Measurements from ENCODE around the gene PLK2. TPM values are rescaled to one million over a fixed set of nuclear protein-coding genes. Genes with fewer than 3 reads are reported as not detected.

PLK2 gene
- total RNA-seq, 1 donor from 2014 or later, result 572 TPM

DNA sequence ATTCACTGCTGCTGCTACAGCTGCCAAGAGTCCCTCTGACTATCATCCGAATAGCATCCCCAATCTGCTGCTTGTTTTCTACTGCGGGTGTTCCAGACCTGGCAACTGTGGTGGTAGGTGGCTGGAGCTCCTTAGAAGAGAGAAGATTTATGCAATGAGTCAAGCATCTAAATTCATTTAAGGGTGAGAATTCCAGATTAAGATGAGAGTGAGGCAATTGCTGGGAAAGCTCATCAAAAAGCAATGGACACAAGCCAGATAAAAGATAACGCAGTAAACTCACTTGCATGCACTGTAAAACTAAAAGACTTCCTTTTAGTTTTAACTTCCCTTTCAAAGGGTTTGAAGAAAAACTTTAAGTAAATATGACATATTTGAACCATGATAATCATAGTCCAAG, 3.9 kb downstream of the PLK2 start:
- H3K27ac Mint-ChIP-seq (ENCODE audit: unreplicated experiment), result peak overlapping the region; percentile 82
- TF ChIP-seq, protein P1, sequence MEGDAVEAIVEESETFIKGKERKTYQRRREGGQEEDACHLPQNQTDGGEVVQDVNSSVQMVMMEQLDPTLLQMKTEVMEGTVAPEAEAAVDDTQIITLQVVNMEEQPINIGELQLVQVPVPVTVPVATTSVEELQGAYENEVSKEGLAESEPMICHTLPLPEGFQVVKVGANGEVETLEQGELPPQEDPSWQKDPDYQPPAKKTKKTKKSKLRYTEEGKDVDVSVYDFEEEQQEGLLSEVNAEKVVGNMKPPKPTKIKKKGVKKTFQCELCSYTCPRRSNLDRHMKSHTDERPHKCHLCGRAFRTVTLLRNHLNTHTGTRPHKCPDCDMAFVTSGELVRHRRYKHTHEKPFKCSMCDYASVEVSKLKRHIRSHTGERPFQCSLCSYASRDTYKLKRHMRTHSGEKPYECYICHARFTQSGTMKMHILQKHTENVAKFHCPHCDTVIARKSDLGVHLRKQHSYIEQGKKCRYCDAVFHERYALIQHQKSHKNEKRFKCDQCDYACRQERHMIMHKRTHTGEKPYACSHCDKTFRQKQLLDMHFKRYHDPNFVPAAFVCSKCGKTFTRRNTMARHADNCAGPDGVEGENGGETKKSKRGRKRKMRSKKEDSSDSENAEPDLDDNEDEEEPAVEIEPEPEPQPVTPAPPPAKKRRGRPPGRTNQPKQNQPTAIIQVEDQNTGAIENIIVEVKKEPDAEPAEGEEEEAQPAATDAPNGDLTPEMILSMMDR (IDR thresholded peaks at IDR 0.05; ENCODE audit: unreplicated experiment), result no peak
- peaks cover 53% of the 10 kb centered on the region for H3K4me1 Mint-ChIP-seq (ENCODE audit: unreplicated experiment)
- DNase-seq (ENCODE audit: low spot score), result no peak
- H3K9me3 Mint-ChIP-seq (ENCODE audit: unreplicated experiment), result no peaks in the 10 kb centered on the region
- H3K27me3 Mint-ChIP-seq (ENCODE audit: unreplicated experiment), result no peaks in the 10 kb centered on the region
- peak overlapping the region; percentile 100 for H3K4me3 Mint-ChIP-seq (ENCODE audit: unreplicated experiment)
- peaks cover 76% of the 10 kb centered on the region for H3K36me3 Mint-ChIP-seq (ENCODE audit: low read depth, unreplicated experiment)

DNA sequence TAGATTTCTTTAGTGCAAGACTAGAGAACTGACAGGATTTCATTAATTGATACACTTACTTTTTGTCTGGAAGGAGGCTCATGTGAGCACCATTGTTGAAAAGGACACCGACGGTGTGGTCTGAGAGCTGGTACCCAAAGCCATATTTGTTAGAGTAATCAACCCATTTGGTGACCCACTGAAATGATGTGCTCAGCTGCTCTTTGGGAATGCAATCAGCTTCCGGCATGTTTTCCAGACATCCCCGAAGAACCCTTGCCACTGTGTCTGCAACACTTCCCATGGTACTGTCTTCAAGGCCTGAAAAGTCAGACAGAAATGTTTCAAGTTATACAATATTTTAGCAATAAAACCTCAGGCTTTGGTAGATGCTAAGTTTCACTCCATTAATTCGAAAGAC, 4.4 kb downstream of the PLK2 start:
- H3K27ac Mint-ChIP-seq (ENCODE audit: unreplicated experiment), result peak overlapping the region; percentile 48
- H3K4me1 Mint-ChIP-seq (ENCODE audit: unreplicated experiment), result peaks cover 50% of the 10 kb centered on the region
- no peaks in the 10 kb centered on the region for H3K9me3 Mint-ChIP-seq (ENCODE audit: unreplicated experiment)
- no peak for DNase-seq (ENCODE audit: low spot score)
- no peaks in the 10 kb centered on the region for H3K27me3 Mint-ChIP-seq (ENCODE audit: unreplicated experiment)
- H3K36me3 Mint-ChIP-seq (ENCODE audit: low read depth, unreplicated experiment), result peaks cover 76% of the 10 kb centered on the region
- TF ChIP-seq, protein P1 (IDR thresholded peaks at IDR 0.05; ENCODE audit: unreplicated experiment), result no peak
- peak overlapping the region; percentile 100 for H3K4me3 Mint-ChIP-seq (ENCODE audit: unreplicated experiment)

DNA sequence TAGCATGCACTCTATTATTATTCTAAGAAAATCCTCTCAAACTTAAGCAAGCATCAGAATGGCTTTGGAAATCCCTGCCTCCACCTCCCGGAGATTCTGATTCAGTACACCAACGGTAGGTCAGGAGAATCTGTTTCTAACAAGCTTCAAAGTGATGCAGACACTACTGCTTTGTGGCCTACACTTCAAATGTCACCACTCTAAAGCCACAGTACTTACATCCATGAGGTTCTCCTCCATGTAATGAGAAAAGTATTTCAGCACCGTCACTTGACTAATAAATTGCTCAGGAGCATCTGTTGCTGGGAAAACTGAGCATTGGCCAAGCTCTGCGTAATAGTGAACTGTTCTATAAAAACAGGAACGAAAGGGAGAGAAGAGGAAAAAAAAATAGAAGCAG, 4.8 kb downstream of the PLK2 start:
- no peaks in the 10 kb centered on the region for H3K9me3 Mint-ChIP-seq (ENCODE audit: unreplicated experiment)
- H3K27me3 Mint-ChIP-seq (ENCODE audit: unreplicated experiment), result no peaks in the 10 kb centered on the region
- peaks cover 50% of the 10 kb centered on the region for H3K4me1 Mint-ChIP-seq (ENCODE audit: unreplicated experiment)
- TF ChIP-seq, protein P1 (IDR thresholded peaks at IDR 0.05; ENCODE audit: unreplicated experiment), result no peak
- H3K27ac Mint-ChIP-seq (ENCODE audit: unreplicated experiment), result peak overlapping the region; percentile 48
- peak overlapping the region; percentile 100 for H3K4me3 Mint-ChIP-seq (ENCODE audit: unreplicated experiment)
- peaks cover 76% of the 10 kb centered on the region for H3K36me3 Mint-ChIP-seq (ENCODE audit: low read depth, unreplicated experiment)
- no peak for DNase-seq (ENCODE audit: low spot score)

DNA sequence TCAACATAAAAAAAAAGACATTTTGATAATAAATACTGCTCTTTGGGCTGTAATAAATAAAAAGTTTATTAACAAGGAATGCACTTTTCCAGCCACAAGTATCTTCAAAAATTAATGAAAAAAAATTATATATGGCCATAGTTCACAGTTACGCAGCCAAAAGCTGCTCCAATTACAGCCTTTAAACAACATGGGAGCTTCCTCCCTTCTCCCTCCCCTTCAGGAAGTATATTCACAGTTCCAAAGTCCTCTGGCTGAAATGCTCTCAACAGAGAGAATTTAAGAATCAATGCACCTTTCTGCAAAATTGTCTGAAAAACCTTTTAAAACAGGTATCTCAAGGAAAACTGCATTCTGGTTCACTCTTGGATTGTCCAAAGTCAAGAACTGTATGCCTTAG, 5.9 kb downstream of the PLK2 start:
- peaks cover 79% of the 10 kb centered on the region for H3K36me3 Mint-ChIP-seq (ENCODE audit: low read depth, unreplicated experiment)
- H3K9me3 Mint-ChIP-seq (ENCODE audit: unreplicated experiment), result no peaks in the 10 kb centered on the region
- H3K4me3 Mint-ChIP-seq (ENCODE audit: unreplicated experiment), result peak overlapping the region; percentile 100
- peak overlapping the region; percentile 27 for H3K27ac Mint-ChIP-seq (ENCODE audit: unreplicated experiment)
- peaks cover 47% of the 10 kb centered on the region for H3K4me1 Mint-ChIP-seq (ENCODE audit: unreplicated experiment)
- DNase-seq (ENCODE audit: low spot score), result no peak
- TF ChIP-seq, protein P1 (IDR thresholded peaks at IDR 0.05; ENCODE audit: unreplicated experiment), result no peak
- no peaks in the 10 kb centered on the region for H3K27me3 Mint-ChIP-seq (ENCODE audit: unreplicated experiment)

DNA sequence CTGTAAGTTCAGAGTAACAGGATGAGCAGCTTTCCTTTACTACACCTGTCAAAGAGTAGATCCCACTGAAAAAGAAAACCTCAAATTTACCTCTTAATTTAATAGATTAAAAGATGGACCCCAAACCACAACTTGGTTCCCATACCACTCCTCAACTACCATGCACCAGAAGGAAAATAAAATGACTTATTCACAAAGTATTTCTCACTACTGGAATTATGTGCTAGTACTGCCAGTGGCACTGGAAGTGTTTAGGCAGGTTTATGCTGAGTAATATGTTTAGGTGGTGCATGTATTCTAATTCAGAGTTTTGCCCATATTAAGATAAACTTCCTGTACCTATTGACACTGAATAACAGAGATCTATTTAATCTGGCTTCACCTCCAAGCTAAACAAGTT, 6.6 kb downstream of the PLK2 start:
- peaks cover 75% of the 10 kb centered on the region for H3K36me3 Mint-ChIP-seq (ENCODE audit: low read depth, unreplicated experiment)
- peaks cover 43% of the 10 kb centered on the region for H3K4me1 Mint-ChIP-seq (ENCODE audit: unreplicated experiment)
- no peaks in the 10 kb centered on the region for H3K9me3 Mint-ChIP-seq (ENCODE audit: unreplicated experiment)
- H3K27ac Mint-ChIP-seq (ENCODE audit: unreplicated experiment), result no peak overlapping the region
- TF ChIP-seq, protein P1 (IDR thresholded peaks at IDR 0.05; ENCODE audit: unreplicated experiment), result no peak
- DNase-seq (ENCODE audit: low spot score), result no peak
- H3K4me3 Mint-ChIP-seq (ENCODE audit: unreplicated experiment), result peak overlapping the region; percentile 100
- no peaks in the 10 kb centered on the region for H3K27me3 Mint-ChIP-seq (ENCODE audit: unreplicated experiment)
